ENCODE data around the gene NAV3. TPM values are rescaled to one million over a fixed set of nuclear protein-coding genes. Genes with fewer than 3 reads are reported as not detected.

The NAV3 gene
- total RNA-seq, 1 donor from 2014 or later = 5.0 TPM

GRCh38 chr12:78198896-78199295 is 368.2 kb downstream of the NAV3 start:
- no peak for TF ChIP-seq CTCF (conservative IDR thresholded peaks at IDR 0.05)
- H3K36me3 Mint-ChIP-seq (ENCODE audit: low read depth) = peaks cover 2% of the 10 kb centered on the region
- no peak overlapping the region for H3K27ac Mint-ChIP-seq (ENCODE audit: unreplicated experiment)

GRCh38 chr12:78199926-78200325 is 369.2 kb downstream of the NAV3 start:
- Mint-ChIP-seq H3K27ac (ENCODE audit: unreplicated experiment) (no peak overlapping the region), H3K36me3 (ENCODE audit: low read depth) (peaks cover 2% of the 10 kb centered on the region), H3K4me3 (no peak overlapping the region), H3K4me1 (no peaks in the 10 kb centered on the region), H3K9me3 (peaks cover 8% of the 10 kb centered on the region), H3K27me3 (ENCODE audit: low read depth) (no peaks in the 10 kb centered on the region)
- DNase-seq (ENCODE audit: low read depth, low spot score) = no peak
- TF ChIP-seq CTCF (conservative IDR thresholded peaks at IDR 0.05) = no peak

More at GRCh38 chr12:78198896-78199295, 368.2 kb downstream of the NAV3 start:
- H3K4me3 Mint-ChIP-seq = no peak overlapping the region
- DNase-seq (ENCODE audit: low read depth, low spot score) = no peak
- H3K27me3 Mint-ChIP-seq (ENCODE audit: low read depth) = no peaks in the 10 kb centered on the region
- H3K4me1 Mint-ChIP-seq = peaks cover 3% of the 10 kb centered on the region
- H3K9me3 Mint-ChIP-seq = peaks cover 8% of the 10 kb centered on the region

GRCh38 chr12:78204926-78205325 is 374.2 kb downstream of the NAV3 start:
- peaks cover 8% of the 10 kb centered on the region for H3K9me3 Mint-ChIP-seq
- DNase-seq (ENCODE audit: low read depth, low spot score) = no peak
- peaks cover 2% of the 10 kb centered on the region for H3K36me3 Mint-ChIP-seq (ENCODE audit: low read depth)
- no peak overlapping the region for H3K27ac Mint-ChIP-seq (ENCODE audit: unreplicated experiment)
- no peaks in the 10 kb centered on the region for H3K27me3 Mint-ChIP-seq (ENCODE audit: low read depth)
- no peak overlapping the region for H3K4me3 Mint-ChIP-seq
- no peak for TF ChIP-seq CTCF (conservative IDR thresholded peaks at IDR 0.05)
- peaks cover 18% of the 10 kb centered on the region for H3K4me1 Mint-ChIP-seq

- Mint-ChIP-seq H3K9me3 (no peaks in the 10 kb centered on the region), H3K27me3 (ENCODE audit: low read depth) (no peaks in the 10 kb centered on the region), H3K27ac (ENCODE audit: unreplicated experiment) (no peak overlapping the region), H3K36me3 (ENCODE audit: low read depth) (no peaks in the 10 kb centered on the region), H3K4me3 (no peak overlapping the region), H3K4me1 (peaks cover 44% of the 10 kb centered on the region)
- no peak for TF ChIP-seq CTCF (conservative IDR thresholded peaks at IDR 0.05)
- no peak for DNase-seq (ENCODE audit: low read depth, low spot score)
These were observed 377.4 kb downstream of the NAV3 start for GRCh38 chr12:78208092-78208491.

- Mint-ChIP-seq H3K27ac (ENCODE audit: unreplicated experiment) (peak overlapping the region; percentile 1), H3K9me3 (no peaks in the 10 kb centered on the region), H3K4me3 (no peak overlapping the region), H3K36me3 (ENCODE audit: low read depth) (no peaks in the 10 kb centered on the region), H3K27me3 (ENCODE audit: low read depth) (no peaks in the 10 kb centered on the region), H3K4me1 (peaks cover 44% of the 10 kb centered on the region)
- no peak for DNase-seq (ENCODE audit: low read depth, low spot score)
- TF ChIP-seq CTCF (conservative IDR thresholded peaks at IDR 0.05) = no peak
These were observed 379.3 kb downstream of the NAV3 start for GRCh38 chr12:78209846-78210505.

Data from neural crest cell (in vitro differentiated cells).